ENCODE measurements around the gene CCDC112. TPM values are rescaled to one million over a fixed set of nuclear protein-coding genes. Genes with fewer than 3 reads are reported as not detected.

CCDC112 gene
- total RNA-seq, 2 experiments from 2014 or later, result 9.7 to 15.8 TPM

- ChIA-PET CTCF (ENCODE audit: unreplicated experiment) (no interaction called here), POLR2A (no interaction called here)
- Histone ChIP-seq H3K79me2 (ENCODE audit: insufficient read depth, low read depth, low read length) (no peaks in the 10 kb centered on the region), H3K4me1 (ENCODE audit: insufficient read depth, low read length, poor library complexity, severe bottlenecking) (no peaks in the 10 kb centered on the region), H3K4me3 (ENCODE audit: low read depth, low read length, poor library complexity, severe bottlenecking) (no peak overlapping the region), H3K4me2 (ENCODE audit: low read length) (no peak overlapping the region), H3K36me3 (ENCODE audit: insufficient read depth, low read length) (peaks cover 78% of the 10 kb centered on the region), H3K9me3 (ENCODE audit: low read length) (no peaks in the 10 kb centered on the region), H3K27ac (ENCODE audit: low read depth, low read length, poor library complexity, severe bottlenecking) (no peak overlapping the region), H4K20me1 (ENCODE audit: insufficient read depth, low read length) (no peaks in the 10 kb centered on the region), H2AFZ (ENCODE audit: low read length) (no peak overlapping the region), H3K9me2 (ENCODE audit: insufficient read depth, low read length) (no peaks in the 10 kb centered on the region)
- no peak for TF ChIP-seq EZH2phosphoT487 (IDR thresholded peaks at IDR 0.05; ENCODE audit: borderline replicate concordance, low read depth, low read length)
- intact Hi-C loops (cut with micrococcal nuclease; ENCODE audit: unreplicated experiment), result no loop called here
- no peak for DNase-seq (ENCODE audit: low spot score)
- no TSS peak for BruUV-seq (replicated peaks)
Measured at GRCh38 chr5:115236599-115236998, 59.9 kb downstream of the CCDC112 start.

GRCh38 chr5:115231598-115231997, 64.9 kb downstream of the CCDC112 start:
- DNase-seq (ENCODE audit: low spot score), result no peak
- Histone ChIP-seq H3K9me3 (ENCODE audit: low read length) (no peaks in the 10 kb centered on the region), H2AFZ (ENCODE audit: low read length) (no peak overlapping the region), H3K4me3 (ENCODE audit: low read depth, low read length, poor library complexity, severe bottlenecking) (no peak overlapping the region), H3K9me2 (ENCODE audit: insufficient read depth, low read length) (no peaks in the 10 kb centered on the region), H4K20me1 (ENCODE audit: insufficient read depth, low read length) (no peaks in the 10 kb centered on the region), H3K79me2 (ENCODE audit: insufficient read depth, low read depth, low read length) (no peaks in the 10 kb centered on the region), H3K4me2 (ENCODE audit: low read length) (no peak overlapping the region), H3K36me3 (ENCODE audit: insufficient read depth, low read length) (peaks cover 89% of the 10 kb centered on the region), H3K4me1 (ENCODE audit: insufficient read depth, low read length, poor library complexity, severe bottlenecking) (no peaks in the 10 kb centered on the region), H3K27ac (ENCODE audit: low read depth, low read length, poor library complexity, severe bottlenecking) (no peak overlapping the region)
- BruUV-seq (replicated peaks), result no TSS peak
- ChIA-PET CTCF (ENCODE audit: unreplicated experiment) (interaction anchor here (1.5 kb wide), 1 partner anchor 9 kb away, joined by 3 read pairs; no protein-coding TSS in a partner anchor), POLR2A (interaction anchor here (0.6 to 1.9 kb wide), 7 partner anchors 9 to 410 kb away, joined by 3 to 5 read pairs (median 3); no protein-coding TSS in a partner anchor)
- TF ChIP-seq CTCF (conservative IDR thresholded peaks at IDR 0.05; ENCODE audit: low read length), result no peak
- TF ChIP-seq EZH2phosphoT487 (IDR thresholded peaks at IDR 0.05; ENCODE audit: borderline replicate concordance, low read depth, low read length), result no peak
- intact Hi-C loops (cut with micrococcal nuclease; ENCODE audit: unreplicated experiment), result no loop called here

DNA sequence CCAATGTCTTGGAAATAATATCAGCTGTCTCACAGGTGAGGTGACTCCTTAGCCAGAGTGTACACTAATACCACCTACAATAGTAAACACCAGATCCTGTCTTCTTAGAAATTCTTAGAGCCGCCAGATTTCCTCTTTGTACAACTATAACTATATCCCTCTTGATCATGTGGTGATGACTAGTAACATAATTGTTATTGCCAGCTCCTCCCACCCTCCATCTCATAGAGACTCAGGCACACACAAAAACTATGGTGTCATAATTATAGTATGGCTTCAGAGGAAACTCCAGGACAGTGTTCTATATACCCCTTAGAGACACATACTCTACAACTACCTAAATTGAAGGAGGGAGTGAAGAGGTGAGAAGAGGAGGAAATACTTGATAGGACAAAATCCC, 66.8 kb downstream of the CCDC112 start:
- BruUV-seq (replicated peaks), result no TSS peak
- no peaks in the 10 kb centered on the region for H3K9me2 ChIP-seq (ENCODE audit: insufficient read depth, low read length)
- no peak for DNase-seq (ENCODE audit: low spot score)
- intact Hi-C loops (cut with micrococcal nuclease; ENCODE audit: unreplicated experiment), result no loop called here
- H4K20me1 ChIP-seq (ENCODE audit: insufficient read depth, low read length), result no peaks in the 10 kb centered on the region
- H3K9me3 ChIP-seq (ENCODE audit: low read length), result no peaks in the 10 kb centered on the region
- peaks cover 83% of the 10 kb centered on the region for H3K36me3 ChIP-seq (ENCODE audit: insufficient read depth, low read length)
- TF ChIP-seq EZH2phosphoT487 (IDR thresholded peaks at IDR 0.05; ENCODE audit: borderline replicate concordance, low read depth, low read length) (no peak), CTCF (conservative IDR thresholded peaks at IDR 0.05; ENCODE audit: low read length) (no peak)
- no peaks in the 10 kb centered on the region for H3K4me1 ChIP-seq (ENCODE audit: insufficient read depth, low read length, poor library complexity, severe bottlenecking)
- H3K4me2 ChIP-seq (ENCODE audit: low read length), result no peak overlapping the region
- no peak overlapping the region for H2AFZ ChIP-seq (ENCODE audit: low read length)
- H3K4me3 ChIP-seq (ENCODE audit: low read depth, low read length, poor library complexity, severe bottlenecking), result no peak overlapping the region
- ChIA-PET POLR2A (interaction anchor here (0.6 to 1.0 kb wide), 2 partner anchors 13 to 16 kb away, joined by 3 to 4 read pairs; no protein-coding TSS in a partner anchor), CTCF (ENCODE audit: unreplicated experiment) (no interaction called here)
- no peak overlapping the region for H3K27ac ChIP-seq (ENCODE audit: low read depth, low read length, poor library complexity, severe bottlenecking)
- H3K79me2 ChIP-seq (ENCODE audit: insufficient read depth, low read depth, low read length), result no peaks in the 10 kb centered on the region
